ENCODE results near the gene ARHGAP9. TPM values are rescaled to one million over a fixed set of nuclear protein-coding genes. Genes with fewer than 3 reads are reported as not detected.

Gene ARHGAP9
- total RNA-seq = 100 to 1,000 TPM; 131 to 225 TPM

GRCh38 chr12:57479376-57480115 lies at the start of gene ARHGAP9:
TSS of gene ARHGAP9 (minus strand) at chr12:57479866. CDS start at chr12:57479406, 460 bp downstream.
- H3K9me3 Mint-ChIP-seq = no peaks in the 10 kb centered on the region
- H3K4me3 Mint-ChIP-seq = peak within 1 kb of the TSS; percentile 92
- H3K4me1 Mint-ChIP-seq = peaks cover 44% of the 10 kb centered on the region
- H3K27ac Mint-ChIP-seq = peak within 1 kb of the TSS; percentile 96
- H3K27me3 Mint-ChIP-seq = no peaks in the 10 kb centered on the region
- ATAC-seq (replicated peaks) = peak; percentile 64
- peaks cover 51% of the 10 kb centered on the region for H3K36me3 Mint-ChIP-seq (ENCODE audit: low read depth)

GRCh38 chr12:57528831-57529555 lies 49.3 kb upstream of the ARHGAP9 start:
- ATAC-seq (replicated peaks) = no peak
- H3K27me3 Mint-ChIP-seq = no peaks in the 10 kb centered on the region
- peak overlapping the region; percentile 48 for H3K27ac Mint-ChIP-seq
- peaks cover 7% of the 10 kb centered on the region for H3K4me1 Mint-ChIP-seq
- H3K36me3 Mint-ChIP-seq (ENCODE audit: low read depth) = peaks cover 100% of the 10 kb centered on the region
- no peaks in the 10 kb centered on the region for H3K9me3 Mint-ChIP-seq
- no peak overlapping the region for H3K4me3 Mint-ChIP-seq

GRCh38 chr12:57528176-57528575 lies 48.5 kb upstream of the ARHGAP9 start:
- Mint-ChIP-seq H3K36me3 (ENCODE audit: low read depth) (peaks cover 100% of the 10 kb centered on the region), H3K4me1 (peaks cover 11% of the 10 kb centered on the region), H3K27me3 (no peaks in the 10 kb centered on the region), H3K9me3 (no peaks in the 10 kb centered on the region), H3K27ac (no peak overlapping the region), H3K4me3 (no peak overlapping the region)
- ATAC-seq (replicated peaks) = no peak

- Mint-ChIP-seq H3K27me3 (no peaks in the 10 kb centered on the region), H3K27ac (peak overlapping the region; percentile 25), H3K4me3 (no peak overlapping the region), H3K9me3 (no peaks in the 10 kb centered on the region), H3K4me1 (peaks cover 12% of the 10 kb centered on the region), H3K36me3 (ENCODE audit: low read depth) (peaks cover 95% of the 10 kb centered on the region)
- ATAC-seq (replicated peaks) = no peak
Measured at GRCh38 chr12:57527184-57527583, 47.5 kb upstream of the ARHGAP9 start.

- H3K9me3 Mint-ChIP-seq = no peaks in the 10 kb centered on the region
- H3K27ac Mint-ChIP-seq = peak overlapping the region; percentile 25
- H3K27me3 Mint-ChIP-seq = no peaks in the 10 kb centered on the region
- no peak for ATAC-seq (replicated peaks)
- H3K36me3 Mint-ChIP-seq (ENCODE audit: low read depth) = peaks cover 95% of the 10 kb centered on the region
- no peak overlapping the region for H3K4me3 Mint-ChIP-seq
- H3K4me1 Mint-ChIP-seq = peaks cover 18% of the 10 kb centered on the region
Measured at GRCh38 chr12:57526477-57527126, 46.9 kb upstream of the ARHGAP9 start.

GRCh38 chr12:57525615-57526383 lies 46.1 kb upstream of the ARHGAP9 start:
- Mint-ChIP-seq H3K9me3 (no peaks in the 10 kb centered on the region), H3K4me1 (peaks cover 19% of the 10 kb centered on the region), H3K4me3 (no peak overlapping the region), H3K27me3 (no peaks in the 10 kb centered on the region), H3K27ac (no peak overlapping the region), H3K36me3 (ENCODE audit: low read depth) (peaks cover 91% of the 10 kb centered on the region)
- ATAC-seq (replicated peaks) = no peak

GRCh38 chr12:57524814-57525614 lies 45.3 kb upstream of the ARHGAP9 start:
- H3K9me3 Mint-ChIP-seq = no peaks in the 10 kb centered on the region
- peaks cover 19% of the 10 kb centered on the region for H3K4me1 Mint-ChIP-seq
- ATAC-seq (replicated peaks) = no peak
- peak overlapping the region; percentile 91 for H3K4me3 Mint-ChIP-seq
- peaks cover 91% of the 10 kb centered on the region for H3K36me3 Mint-ChIP-seq (ENCODE audit: low read depth)
- H3K27ac Mint-ChIP-seq = peak overlapping the region; percentile 86
- no peaks in the 10 kb centered on the region for H3K27me3 Mint-ChIP-seq

GRCh38 chr12:57523706-57524614 lies 44.3 kb upstream of the ARHGAP9 start:
- H3K27me3 Mint-ChIP-seq = no peaks in the 10 kb centered on the region
- peak overlapping the region; percentile 86 for H3K27ac Mint-ChIP-seq
- H3K4me1 Mint-ChIP-seq = peaks cover 24% of the 10 kb centered on the region
- H3K4me3 Mint-ChIP-seq = peak overlapping the region; percentile 91
- ATAC-seq (replicated peaks) = no peak
- no peaks in the 10 kb centered on the region for H3K9me3 Mint-ChIP-seq
- peaks cover 91% of the 10 kb centered on the region for H3K36me3 Mint-ChIP-seq (ENCODE audit: low read depth)

GRCh38 chr12:57522887-57523705 lies 43.4 kb upstream of the ARHGAP9 start:
- no peak for ATAC-seq (replicated peaks)
- Mint-ChIP-seq H3K27ac (peak overlapping the region; percentile 86), H3K9me3 (no peaks in the 10 kb centered on the region), H3K4me3 (peak overlapping the region; percentile 91), H3K4me1 (peaks cover 30% of the 10 kb centered on the region), H3K36me3 (ENCODE audit: low read depth) (peaks cover 91% of the 10 kb centered on the region), H3K27me3 (no peaks in the 10 kb centered on the region)

GRCh38 chr12:57522011-57522886 lies 42.6 kb upstream of the ARHGAP9 start, which contains the start of gene MBD6:
TSS of gene MBD6 (plus strand) at chr12:57522824. CDS start at chr12:57524304, 1,480 bp downstream.
- H3K27ac Mint-ChIP-seq = peak within 1 kb of the TSS; percentile 97
- H3K9me3 Mint-ChIP-seq = no peaks in the 10 kb centered on the region
- peaks cover 31% of the 10 kb centered on the region for H3K4me1 Mint-ChIP-seq
- ATAC-seq (replicated peaks) = peak; percentile 58
- H3K27me3 Mint-ChIP-seq = no peaks in the 10 kb centered on the region
- H3K36me3 Mint-ChIP-seq (ENCODE audit: low read depth) = peaks cover 91% of the 10 kb centered on the region
- peak within 1 kb of the TSS; percentile 91 for H3K4me3 Mint-ChIP-seq

GRCh38 chr12:57521525-57522010 lies 41.9 kb upstream of the ARHGAP9 start:
- ATAC-seq (replicated peaks) = no peak
- Mint-ChIP-seq H3K9me3 (no peaks in the 10 kb centered on the region), H3K27ac (peak overlapping the region; percentile 97), H3K4me3 (peak overlapping the region; percentile 81), H3K27me3 (no peaks in the 10 kb centered on the region), H3K36me3 (ENCODE audit: low read depth) (peaks cover 91% of the 10 kb centered on the region), H3K4me1 (peaks cover 31% of the 10 kb centered on the region)

All from activated T-helper 17 cell treated with anti-CD3 and anti-CD28 coated beads, Interleukin-2, amount 50 U/mL, for 72 hours (primary cell).